B cell (primary cell): ENCODE data around the gene ALAD. TPM values are rescaled to one million over a fixed set of nuclear protein-coding genes. Genes with fewer than 3 reads are reported as not detected.

Experiments
- ATAC-seq: fragments of 200-7000 bp; cut with Tn5 transposase; one replicate; pipeline ENCODE4 v1.10.0; 2021; ENCODE audit warnings: low read depth, mild to moderate bottlenecking, moderate number of reproducible peaks, moderate library complexity
- CTCF ChIA-PET: fragments of 350-600 bp; sonication (Branson Sonifier 250); formaldehyde crosslinking; loops from one replicate; lab custom pipeline; 2021; ENCODE audit warnings: antibody characterized with exemption, inconsistent platforms; lab: Charles Lee
- POLR2A ChIA-PET: fragments of 350-600 bp; sonication (Branson Sonifier 250); formaldehyde crosslinking; loops from one replicate; lab custom pipeline; 2021; ENCODE audit warnings: antibody characterized with exemption; lab: Charles Lee
- DNase-seq: peaks from one replicate; pipeline ENCODE4 v3.0.0; 2013
- H2AFZ ChIP-seq: 2 replicates; pipeline ENCODE4 v1.6.1; 2012; ENCODE audit warnings: mild to moderate bottlenecking, low read depth, low read length; ENCODE audit not compliant: insufficient read depth, poor library complexity, severe bottlenecking
- H3K27ac ChIP-seq, 2 donors: 1 replicate in 1 of 2; 2 replicates in 1 of 2; pipeline ENCODE4 v1.5.1; 2012 to 2013; ENCODE audit warnings: low read length in 2 of 2, mild to moderate bottlenecking in 2 of 2, moderate library complexity in 1 of 2
- H3K27me3 ChIP-seq, 4 experiments: fragments of 200-600 bp in 1 of 4; sonication (generic) in 1 of 4; replicated peaks in 1 of 4; 1 replicate in 2 of 4; 2 replicates in 2 of 4; pipeline versions ENCODE4 v1.6.1 to v1.7.0; 2013 to 2016; ENCODE audit warnings: low read length in 3 of 4, mild to moderate bottlenecking in 2 of 4, mixed read lengths in 1 of 4, moderate library complexity in 1 of 4; ENCODE audit not compliant: insufficient read depth in 4 of 4, control insufficient read depth in 3 of 4; ENCODE audit errors: control extremely low read depth in 1 of 4
- H3K36me3 ChIP-seq, 2 experiments: replicated peaks in 1 of 2; 1 replicate in 1 of 2; 2 replicates in 1 of 2; pipeline versions ENCODE4 v1.6.1 to v1.7.1; 2013; ENCODE audit warnings: low read length in 1 of 2; ENCODE audit not compliant: insufficient read depth in 2 of 2, control insufficient read depth in 1 of 2; ENCODE audit errors: control extremely low read depth in 1 of 2, extremely low read depth in 1 of 2
- H3K4me1 ChIP-seq, 2 donors: fragments of 200-600 bp in 1 of 2; sonication (generic) in 1 of 2; 1 replicate in 1 of 2; 2 replicates in 1 of 2; pipeline versions ENCODE4 v1.5.1 to v1.6.1; 2013 to 2017; ENCODE audit warnings: low read length in 2 of 2; ENCODE audit not compliant: control insufficient read depth in 2 of 2, insufficient read depth in 2 of 2
- H3K4me2 ChIP-seq: replicated peaks from 2 replicates; pipeline ENCODE3; 2012; ENCODE audit warnings: mild to moderate bottlenecking, low read depth, low read length; ENCODE audit not compliant: poor library complexity, severe bottlenecking
- H3K4me3 ChIP-seq, 5 experiments: fragments of 200-600 bp in 1 of 5; sonication (generic) in 1 of 5; 1 replicate in 3 of 5; 2 replicates in 2 of 5; pipeline versions ENCODE4 v1.5.1 to v1.7.0; 2011 to 2016; ENCODE audit warnings: low read length in 4 of 5, mild to moderate bottlenecking in 4 of 5, low read depth in 2 of 5, control low read depth in 1 of 5, moderate library complexity in 1 of 5; ENCODE audit not compliant: insufficient read depth in 1 of 5; ENCODE audit errors: control extremely low read depth in 1 of 5, extremely low read depth in 1 of 5
- H3K79me2 ChIP-seq: fragments of 200-600 bp; sonication (generic); one replicate; pipeline ENCODE4 v1.6.0; 2016; ENCODE audit warnings: low read length; ENCODE audit not compliant: control insufficient read depth, insufficient read depth
- H3K9ac ChIP-seq: fragments of 200-600 bp; sonication (generic); 2 replicates; pipeline ENCODE4 v1.6.1; 2017; ENCODE audit warnings: mild to moderate bottlenecking, low read length, moderate library complexity
- H3K9me3 ChIP-seq, 3 donors: one replicate each; pipeline versions ENCODE4 v1.6.1 to v1.7.1; 2013; ENCODE audit warnings: low read length in 2 of 3; ENCODE audit not compliant: control insufficient read depth in 2 of 3, insufficient read depth in 1 of 3; ENCODE audit errors: control extremely low read depth in 1 of 3
- H4K20me1 ChIP-seq: 2 replicates; pipeline ENCODE4 v1.6.0; 2012; ENCODE audit warnings: mild to moderate bottlenecking, low read length; ENCODE audit not compliant: insufficient read depth, control insufficient read depth, poor library complexity, severe bottlenecking
- H3K27ac Mint-ChIP-seq: one replicate; pipeline ENCODE4 v1.8.0; 2021; ENCODE audit warnings: mixed read lengths
- H3K27me3 Mint-ChIP-seq: one replicate; pipeline ENCODE4 v1.8.0; 2021; ENCODE audit warnings: mixed read lengths
- H3K4me1 Mint-ChIP-seq: one replicate; pipeline ENCODE4 v1.8.0; 2021; ENCODE audit warnings: mixed read lengths
- H3K4me3 Mint-ChIP-seq: one replicate; pipeline ENCODE4 v1.8.0; 2021; ENCODE audit warnings: mixed read lengths
- H3K9me3 Mint-ChIP-seq: one replicate; pipeline ENCODE4 v1.8.0; 2022; ENCODE audit warnings: mixed read lengths; ENCODE audit not compliant: insufficient read depth
- CTCF ChIP-seq: fragments of 200-600 bp; IDR thresholded peaks from one replicate; pipeline ENCODE4 v1.8.0; 2022; ENCODE audit warnings: antibody characterized with exemption, mild to moderate bottlenecking
- EZH2 ChIP-seq: IDR thresholded peaks from 2 replicates; pipeline ENCODE4 v1.6.1; 2012; ENCODE audit warnings: borderline replicate concordance, low read depth, mild to moderate bottlenecking, moderate library complexity, low read length; ENCODE audit not compliant: insufficient read depth, poor library complexity, severe bottlenecking
- WGBS: methylation state at CpG from one replicate; pipeline ENCODE4 v1.1.5; 2013; ENCODE audit warnings: missing lambda C conversion rate; ENCODE audit not compliant: insufficient coverage; 5-methylcytosine and 5-hydroxymethylcytosine counted together
- intact Hi-C: fragments of 100-400 bp; cut with micrococcal nuclease; formaldehyde crosslinking; loops from one replicate; pipeline ENCODE4 v1.10.0; 2022
- polyA plus RNA-seq: library from polyadenylated mRNA; depleted of rRNA; stranded (reverse); fragments of >200 nt; gene quantifications from 2 replicates; pipeline ENCODE4 v1.2.3, GENCODE V29; 2012
- total RNA-seq, 2 donors: library from RNA; stranded (reverse); fragments of 120-200 nt in 1 of 2; gene quantifications; 1 replicate in 1 of 2; 2 replicates in 1 of 2; pipeline versions ENCODE4 v1.2.3 to v1.2.4, GENCODE V29; 2013 to 2022

Gene ALAD
- total and polyA plus RNA-seq, 2 donors (not counting 1 experiment from before 2014, with no cell fraction given): 22.0 to 39.8 TPM

GRCh38 chr9:113426701-113427100 lies 25.6 kb upstream of the ALAD start:
- Mint-ChIP-seq H3K4me3 (no peak overlapping the region), H3K27ac (no peak overlapping the region), H3K4me1 (no peaks in the 10 kb centered on the region), H3K9me3 (no peaks in the 10 kb centered on the region), H3K27me3 (peaks cover 10% of the 10 kb centered on the region)
- Histone ChIP-seq H3K4me2 (no peak overlapping the region), H3K9me3 (no peaks in the 10 kb centered on the region), H4K20me1 (no peaks in the 10 kb centered on the region), H3K9ac (no peak overlapping the region), H3K27me3 (peaks cover 0 to 4% (median 0%) of the 10 kb centered on the region in 4 experiments), H2AFZ (no peak overlapping the region), H3K4me1 (no peaks in the 10 kb centered on the region), H3K27ac (no peak overlapping the region), H3K79me2 (no peaks in the 10 kb centered on the region), H3K4me3 (no peak overlapping the region), H3K36me3 (no peaks in the 10 kb centered on the region)
- intact Hi-C loops: no loop called here
- no peak for ATAC-seq
- CTCF ChIA-PET: no interaction called here
- no peak for DNase-seq
- no CpG with 5 or more reads among the region's 1 CpG for WGBS
- POLR2A ChIA-PET: no interaction called here
- TF ChIP-seq CTCF: no peak
- no peak for TF ChIP-seq EZH2

GRCh38 chr9:113425072-113425471 lies 24.0 kb upstream of the ALAD start:
- Mint-ChIP-seq H3K4me1 (no peaks in the 10 kb centered on the region), H3K4me3 (no peak overlapping the region), H3K9me3 (no peaks in the 10 kb centered on the region), H3K27ac (no peak overlapping the region), H3K27me3 (peaks cover 10% of the 10 kb centered on the region)
- Histone ChIP-seq H3K4me1 (no peaks in the 10 kb centered on the region), H3K9ac (no peak overlapping the region), H3K4me2 (no peak overlapping the region), H3K4me3 (no peak overlapping the region), H3K27me3 (peaks cover 0 to 4% (median 0%) of the 10 kb centered on the region in 4 experiments), H4K20me1 (no peaks in the 10 kb centered on the region), H3K27ac (no peak overlapping the region), H3K9me3 (no peaks in the 10 kb centered on the region), H2AFZ (peak overlapping the region; percentile 4), H3K79me2 (no peaks in the 10 kb centered on the region), H3K36me3 (no peaks in the 10 kb centered on the region)
- CTCF ChIA-PET: no interaction called here
- TF ChIP-seq EZH2 (no peak), CTCF (no peak)
- ATAC-seq: no peak
- DNase-seq: no peak
- intact Hi-C loops: no loop called here
- POLR2A ChIA-PET: no interaction called here
- 0% methylated on average over 2 of the region's 2 CpGs for WGBS
